Transverse colon (tissue), 4 donors: Measurements from ENCODE around the gene LURAP1L. TPM values are rescaled to one million over a fixed set of nuclear protein-coding genes. Genes with fewer than 3 reads are reported as not detected.

Experiments used
- DNase-seq: peaks from one replicate; pipeline ENCODE4 v3.0.0-alpha.2; 2019
- H3K27ac ChIP-seq, 4 donors: fragments of 200-600 bp; sonication (generic); 2 replicates each; pipeline ENCODE4 v1.5.1; 2016 to 2018; ENCODE audit warnings: inconsistent platforms in 4 of 4
- H3K27me3 ChIP-seq: fragments of 200-600 bp; sonication (generic); 2 replicates; pipeline ENCODE4 v1.5.1; 2017; ENCODE audit warnings: inconsistent platforms
- H3K36me3 ChIP-seq, 4 donors: fragments of 200-600 bp; sonication (generic); 2 replicates each; pipeline ENCODE4 v1.5.1; 2017 to 2019; ENCODE audit warnings: inconsistent platforms in 4 of 4
- H3K4me1 ChIP-seq, 4 donors: fragments of 200-600 bp; sonication (generic); 2 replicates each; pipeline ENCODE4 v1.5.1; 2017 to 2020; ENCODE audit warnings: inconsistent platforms in 4 of 4
- H3K4me3 ChIP-seq, 4 donors: fragments of 200-600 bp; sonication (generic); 1 replicate in 1 of 4; 2 replicates in 3 of 4; pipeline versions ENCODE4 v1.5.1 to v1.6.1; 2017 to 2019; ENCODE audit warnings: inconsistent platforms in 4 of 4
- H3K9me3 ChIP-seq, 2 donors: fragments of 200-600 bp; sonication (generic); 2 replicates each; pipeline ENCODE4 v1.5.1; 2017 to 2019; ENCODE audit warnings: inconsistent platforms in 2 of 2
- EP300 ChIP-seq: sonication (generic); formaldehyde crosslinking; IDR thresholded peaks from one replicate; pipeline ENCODE4 v1.6.1; 2017; ENCODE audit warnings: antibody characterized with exemption, low read depth
- POLR2A ChIP-seq: fragments of 450-650 bp; IDR thresholded peaks from one replicate; pipeline ENCODE4 v1.6.1; 2016; ENCODE audit warnings: antibody characterized with exemption, mild to moderate bottlenecking, moderate library complexity
- POLR2AphosphoS5 ChIP-seq, 3 donors: sonication (generic); formaldehyde crosslinking; IDR thresholded peaks; one replicate each; pipeline ENCODE4 v1.6.1; 2016; ENCODE audit warnings: antibody characterized with exemption in 3 of 3
- WGBS, 2 donors: methylation state at CpG; one replicate each; pipeline ENCODE4 v1.1.5; 2018; ENCODE audit warnings: low coverage in 1 of 2; 5-methylcytosine and 5-hydroxymethylcytosine counted together
- in situ Hi-C, 4 donors: fragments of 200-750 bp; cut with MboI; loops; one replicate each; pipeline versions ENCODE4 v1.15.0 to v1.15.1; 2017; ENCODE audit warnings: low sequenced_read_pairs in 3 of 4, low pct_ligation_motif_present in 1 of 4, low pct_unique_long_range_greater_than_20kb in 1 of 4
- intact Hi-C: fragments of 100-400 bp; cut with DNase I; formaldehyde crosslinking; loops from one replicate; pipeline ENCODE4 v1.15.1; 2023; ENCODE audit warnings: low total_unique reads
- total RNA-seq, 4 donors: library from RNA; depleted of rRNA; stranded (reverse); fragments of >200 nt; gene quantifications; one replicate each; pipeline ENCODE4 v1.1.0, GENCODE V29; 2016
- TF ChIP-seq, protein P1 (sequence below), 5 experiments: fragments of 200-600 bp in 3 of 5; fragments of 450-650 bp in 2 of 5; sonication (generic) in 3 of 5; IDR thresholded peaks; 1 replicate in 2 of 5; 2 replicates in 3 of 5; pipeline ENCODE4 v1.5.1; 2016 to 2017; ENCODE audit warnings: antibody characterized with exemption in 5 of 5, inconsistent platforms in 3 of 5, mild to moderate bottlenecking in 2 of 5, moderate library complexity in 1 of 5

The LURAP1L gene
- total RNA-seq, 4 donors from 2014 or later: 19.1 to 50.0 (median 34.5) TPM

GRCh38 chr9:12826924-12827565, 52.2 kb downstream of the LURAP1L start:
- H3K9me3 ChIP-seq: no peaks in the 10 kb centered on the region
- no peak for DNase-seq

GRCh38 chr9:12833701-12834100, 58.9 kb downstream of the LURAP1L start:
- Histone ChIP-seq H3K4me1 (peaks cover 0 to under 1% (median 0%) of the 10 kb centered on the region in 4 donors), H3K27me3 (no peaks in the 10 kb centered on the region), H3K36me3 (no peaks in the 10 kb centered on the region), H3K9me3 (peaks cover 0 to 7% of the 10 kb centered on the region in 2 donors), H3K4me3 (no peak overlapping the region), H3K27ac (no peak overlapping the region)
- DNase-seq: no peak
- in situ Hi-C loops: no loop called here
- TF ChIP-seq POLR2AphosphoS5 (IDR thresholded peaks at IDR 0.05) (no peak), EP300 (no peak), POLR2A (no peak)
- TF ChIP-seq, protein P1, sequence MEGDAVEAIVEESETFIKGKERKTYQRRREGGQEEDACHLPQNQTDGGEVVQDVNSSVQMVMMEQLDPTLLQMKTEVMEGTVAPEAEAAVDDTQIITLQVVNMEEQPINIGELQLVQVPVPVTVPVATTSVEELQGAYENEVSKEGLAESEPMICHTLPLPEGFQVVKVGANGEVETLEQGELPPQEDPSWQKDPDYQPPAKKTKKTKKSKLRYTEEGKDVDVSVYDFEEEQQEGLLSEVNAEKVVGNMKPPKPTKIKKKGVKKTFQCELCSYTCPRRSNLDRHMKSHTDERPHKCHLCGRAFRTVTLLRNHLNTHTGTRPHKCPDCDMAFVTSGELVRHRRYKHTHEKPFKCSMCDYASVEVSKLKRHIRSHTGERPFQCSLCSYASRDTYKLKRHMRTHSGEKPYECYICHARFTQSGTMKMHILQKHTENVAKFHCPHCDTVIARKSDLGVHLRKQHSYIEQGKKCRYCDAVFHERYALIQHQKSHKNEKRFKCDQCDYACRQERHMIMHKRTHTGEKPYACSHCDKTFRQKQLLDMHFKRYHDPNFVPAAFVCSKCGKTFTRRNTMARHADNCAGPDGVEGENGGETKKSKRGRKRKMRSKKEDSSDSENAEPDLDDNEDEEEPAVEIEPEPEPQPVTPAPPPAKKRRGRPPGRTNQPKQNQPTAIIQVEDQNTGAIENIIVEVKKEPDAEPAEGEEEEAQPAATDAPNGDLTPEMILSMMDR (IDR thresholded peaks at IDR 0.05): no peak
- WGBS, 2 donors: 76 to 95% methylated on average over 1 of the region's 1 CpG
- intact Hi-C loops: no loop called here

More at GRCh38 chr9:12826924-12827565, 52.2 kb downstream of the LURAP1L start:
- Histone ChIP-seq H3K36me3 (no peaks in the 10 kb centered on the region), H3K4me3 (no peak overlapping the region), H3K4me1 (peaks cover 0 to 8% (median 4%) of the 10 kb centered on the region in 4 donors), H3K27me3 (no peaks in the 10 kb centered on the region), H3K27ac (no peak overlapping the region)
- WGBS, 2 donors: 48% methylated on average over 3 of the region's 3 CpGs
- intact Hi-C loops (loop anchor here (10.0 kb wide), 1 partner anchor 52 kb away; the partner anchor contains the start of gene LURAP1L), in situ Hi-C loops (no loop called here)
- TF ChIP-seq POLR2A (no peak), POLR2AphosphoS5 (IDR thresholded peaks at IDR 0.05) (no peak), EP300 (no peak)
- TF ChIP-seq, protein P1 (IDR thresholded peaks at IDR 0.05): no peak

GRCh38 chr9:12838546-12838945, 63.7 kb downstream of the LURAP1L start:
- no peak overlapping the region for H3K4me3 ChIP-seq
- intact Hi-C loops (no loop called here), in situ Hi-C loops (no loop called here)
- H3K4me1 ChIP-seq: no peaks in the 10 kb centered on the region
- no peak for DNase-seq
- peaks cover 0 to 7% of the 10 kb centered on the region in 2 donors for H3K9me3 ChIP-seq
- no peaks in the 10 kb centered on the region for H3K27me3 ChIP-seq
- TF ChIP-seq POLR2A (no peak), POLR2AphosphoS5 (IDR thresholded peaks at IDR 0.05) (no peak), EP300 (no peak)
- TF ChIP-seq, protein P1 (IDR thresholded peaks at IDR 0.05): no peak
- no peak overlapping the region for H3K27ac ChIP-seq
- no peaks in the 10 kb centered on the region for H3K36me3 ChIP-seq

DNA sequence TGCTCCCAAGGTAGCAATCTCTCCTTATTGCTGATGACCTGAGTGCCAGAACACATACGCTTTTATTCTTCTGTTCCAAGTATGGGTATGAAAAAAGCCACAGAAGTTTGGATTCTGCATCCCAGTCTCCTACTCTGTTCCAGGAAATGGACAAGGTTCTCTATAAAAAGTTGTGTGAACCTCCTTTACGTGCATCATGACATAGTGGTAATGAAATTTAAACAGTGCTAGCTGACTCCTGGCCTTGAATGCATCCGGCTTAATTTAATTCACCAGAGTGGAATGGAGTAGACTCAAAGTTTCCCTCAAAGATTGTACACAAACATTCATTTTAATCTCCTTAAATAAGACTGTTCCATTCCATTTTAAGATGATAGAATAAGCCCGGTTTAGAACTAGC, 68.9 kb downstream of the LURAP1L start:
- in situ Hi-C loops: no loop called here
- H3K27me3 ChIP-seq: no peaks in the 10 kb centered on the region
- WGBS, 2 donors: 69 to 72% methylated on average over 4 of the region's 4 CpGs
- TF ChIP-seq EP300 (no peak), POLR2A (no peak), POLR2AphosphoS5 (IDR thresholded peaks at IDR 0.05) (peak in 1 of 3 donors; percentile 48)
- TF ChIP-seq, protein P1 (IDR thresholded peaks at IDR 0.05): no peak
- no peak for DNase-seq
- H3K4me3 ChIP-seq: no peak overlapping the region
- peak overlapping the region in 2 of 4 donors; percentile 25 to 54 for H3K27ac ChIP-seq
- no peaks in the 10 kb centered on the region for H3K4me1 ChIP-seq
- intact Hi-C loops: no loop called here
- no peaks in the 10 kb centered on the region for H3K36me3 ChIP-seq
- no peaks in the 10 kb centered on the region for H3K9me3 ChIP-seq
